ENCODE measurements around the gene ZNF70.
"Not testable (repeated sequence)": the region's sequence is repeated elsewhere in the genome, so short reads cannot be mapped to it uniquely, and the experiment has no call there.

Gene ZNF70

GRCh38 chr22:23745791-23746190 lies 5.1 kb downstream of the ZNF70 start:
- no peak for TF ChIP-seq CTCF (IDR thresholded peaks at IDR 0.05; ENCODE audit: control insufficient read depth, insufficient read depth, low read depth, low read length, missing control alignments)
- no peak for DNase-seq (ENCODE audit: low read depth)
- no peak overlapping the region for H3K4me3 ChIP-seq (ENCODE audit: control insufficient read depth, low read depth, low read length)

- TF ChIP-seq CTCF (IDR thresholded peaks at IDR 0.05; ENCODE audit: control insufficient read depth, insufficient read depth, low read depth, low read length, missing control alignments) = no peak
- H3K4me3 ChIP-seq (ENCODE audit: control insufficient read depth, low read depth, low read length) = no peak overlapping the region
- DNase-seq (ENCODE audit: low read depth) = no peak
Measured at GRCh38 chr22:23744485-23744884, 6.4 kb downstream of the ZNF70 start.

GRCh38 chr22:23744001-23744400 lies 6.9 kb downstream of the ZNF70 start:
- no peak for TF ChIP-seq CTCF (IDR thresholded peaks at IDR 0.05; ENCODE audit: control insufficient read depth, insufficient read depth, low read depth, low read length, missing control alignments)
- no peak for DNase-seq (ENCODE audit: low read depth)
- H3K4me3 ChIP-seq (ENCODE audit: control insufficient read depth, low read depth, low read length) = no peak overlapping the region

- no peak for TF ChIP-seq CTCF (IDR thresholded peaks at IDR 0.05; ENCODE audit: control insufficient read depth, insufficient read depth, low read depth, low read length, missing control alignments)
- H3K4me3 ChIP-seq (ENCODE audit: control insufficient read depth, low read depth, low read length) = no peak overlapping the region
- no peak for DNase-seq (ENCODE audit: low read depth)
Measured at GRCh38 chr22:23743303-23743705, 7.6 kb downstream of the ZNF70 start.

GRCh38 chr22:23742505-23743264 lies 8.2 kb downstream of the ZNF70 start:
- TF ChIP-seq CTCF (IDR thresholded peaks at IDR 0.05; ENCODE audit: control insufficient read depth, insufficient read depth, low read depth, low read length, missing control alignments) = no peak
- no peak overlapping the region for H3K4me3 ChIP-seq (ENCODE audit: control insufficient read depth, low read depth, low read length)
- no peak for DNase-seq (ENCODE audit: low read depth)

GRCh38 chr22:23737696-23738095 lies 13.2 kb downstream of the ZNF70 start:
- no peak for DNase-seq (ENCODE audit: low read depth)

GRCh38 chr22:23728108-23728507 lies 22.8 kb downstream of the ZNF70 start:
- not testable (repeated sequence) for DNase-seq (ENCODE audit: low read depth); H3K4me3 ChIP-seq (ENCODE audit: control insufficient read depth, low read depth, low read length)

More at GRCh38 chr22:23737696-23738095, 13.2 kb downstream of the ZNF70 start:
- H3K4me3 ChIP-seq (ENCODE audit: control insufficient read depth, low read depth, low read length) = no peak overlapping the region
- TF ChIP-seq CTCF (IDR thresholded peaks at IDR 0.05; ENCODE audit: control insufficient read depth, insufficient read depth, low read depth, low read length, missing control alignments) = no peak
